Measurements from ENCODE around the gene SLC2A13.

The SLC2A13 gene

GRCh38 chr12:40015345-40015744 lies 90.5 kb downstream of the SLC2A13 start:
- no peak overlapping the region for H3K4me3 Mint-ChIP-seq
- H3K4me1 Mint-ChIP-seq (ENCODE audit: low read depth): peaks cover 11% of the 10 kb centered on the region
- H3K36me3 Mint-ChIP-seq (ENCODE audit: low read depth): no peaks in the 10 kb centered on the region
- H3K27me3 Mint-ChIP-seq (ENCODE audit: low read depth): no peaks in the 10 kb centered on the region
- no peaks in the 10 kb centered on the region for H3K9me3 Mint-ChIP-seq
- no peak overlapping the region for H3K27ac Mint-ChIP-seq
- DNase-seq (ENCODE audit: low spot score): no peak

DNA sequence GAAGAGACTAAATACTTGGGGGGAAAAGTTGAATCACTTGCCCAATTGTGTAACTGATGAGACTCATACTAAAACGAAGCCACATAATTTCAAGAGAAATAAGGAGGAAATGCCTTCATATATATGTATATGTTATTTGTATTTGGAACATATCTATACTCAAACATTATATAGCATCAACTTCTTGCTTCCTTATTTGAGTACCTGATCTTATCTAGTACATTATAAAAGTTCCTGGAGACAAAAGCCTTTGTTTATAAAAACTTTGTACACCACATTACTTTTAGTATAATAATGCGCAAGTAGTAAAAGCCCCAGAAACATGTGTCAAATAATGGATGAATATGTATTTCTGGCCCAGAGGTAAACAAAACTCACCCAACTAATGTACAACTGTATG lies 92.0 kb downstream of the SLC2A13 start:
- no peaks in the 10 kb centered on the region for H3K27me3 Mint-ChIP-seq (ENCODE audit: low read depth)
- H3K4me3 Mint-ChIP-seq: no peak overlapping the region
- no peaks in the 10 kb centered on the region for H3K36me3 Mint-ChIP-seq (ENCODE audit: low read depth)
- no peaks in the 10 kb centered on the region for H3K9me3 Mint-ChIP-seq
- no peak overlapping the region for H3K27ac Mint-ChIP-seq
- no peak for DNase-seq (ENCODE audit: low spot score)
- H3K4me1 Mint-ChIP-seq (ENCODE audit: low read depth): peaks cover 11% of the 10 kb centered on the region

GRCh38 chr12:40013292-40013691 lies 92.6 kb downstream of the SLC2A13 start:
- no peak for DNase-seq (ENCODE audit: low spot score)
- Mint-ChIP-seq H3K36me3 (ENCODE audit: low read depth) (no peaks in the 10 kb centered on the region), H3K27ac (no peak overlapping the region), H3K9me3 (no peaks in the 10 kb centered on the region), H3K27me3 (ENCODE audit: low read depth) (no peaks in the 10 kb centered on the region), H3K4me1 (ENCODE audit: low read depth) (peaks cover 11% of the 10 kb centered on the region), H3K4me3 (no peak overlapping the region)

DNA sequence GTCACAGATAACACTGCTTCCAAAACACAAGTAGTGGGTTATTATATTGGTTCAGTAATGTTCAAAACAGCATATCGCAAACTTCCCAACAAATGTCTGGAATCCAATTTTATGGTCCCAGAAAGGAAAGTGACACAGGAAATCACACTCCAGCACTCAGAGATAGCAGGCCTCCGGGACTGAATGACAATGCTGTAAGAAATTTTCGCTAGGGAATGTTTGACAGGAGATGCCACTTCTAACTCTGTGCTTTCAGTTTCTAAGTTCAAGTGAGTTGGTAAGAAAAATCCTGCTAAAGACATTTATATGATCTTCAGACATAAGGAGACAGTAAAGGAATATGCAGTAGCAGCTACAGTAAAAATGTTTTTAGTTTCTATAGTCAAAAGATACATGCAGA lies 93.2 kb downstream of the SLC2A13 start:
- Mint-ChIP-seq H3K4me3 (no peak overlapping the region), H3K9me3 (no peaks in the 10 kb centered on the region), H3K27ac (no peak overlapping the region), H3K4me1 (ENCODE audit: low read depth) (peaks cover 11% of the 10 kb centered on the region), H3K27me3 (ENCODE audit: low read depth) (no peaks in the 10 kb centered on the region), H3K36me3 (ENCODE audit: low read depth) (no peaks in the 10 kb centered on the region)
- no peak for DNase-seq (ENCODE audit: low spot score)

GRCh38 chr12:40011775-40012129 lies 94.1 kb downstream of the SLC2A13 start:
- no peaks in the 10 kb centered on the region for H3K27me3 Mint-ChIP-seq (ENCODE audit: low read depth)
- no peak overlapping the region for H3K27ac Mint-ChIP-seq
- DNase-seq (ENCODE audit: low spot score): no peak
- H3K9me3 Mint-ChIP-seq: no peaks in the 10 kb centered on the region
- H3K4me1 Mint-ChIP-seq (ENCODE audit: low read depth): peaks cover 11% of the 10 kb centered on the region
- H3K4me3 Mint-ChIP-seq: peak overlapping the region; percentile 57
- no peaks in the 10 kb centered on the region for H3K36me3 Mint-ChIP-seq (ENCODE audit: low read depth)

GRCh38 chr12:40010899-40011774 lies 94.7 kb downstream of the SLC2A13 start:
- Mint-ChIP-seq H3K27ac (no peak overlapping the region), H3K4me1 (ENCODE audit: low read depth) (peaks cover 11% of the 10 kb centered on the region), H3K27me3 (ENCODE audit: low read depth) (no peaks in the 10 kb centered on the region), H3K36me3 (ENCODE audit: low read depth) (no peaks in the 10 kb centered on the region), H3K9me3 (no peaks in the 10 kb centered on the region), H3K4me3 (peak overlapping the region; percentile 57)
- DNase-seq (ENCODE audit: low spot score): peak; percentile 47

- H3K27ac Mint-ChIP-seq: no peak overlapping the region
- peaks cover 27% of the 10 kb centered on the region for H3K9me3 Mint-ChIP-seq
- H3K4me1 Mint-ChIP-seq (ENCODE audit: low read depth): no peaks in the 10 kb centered on the region
- H3K36me3 Mint-ChIP-seq (ENCODE audit: low read depth): peaks cover 2% of the 10 kb centered on the region
- no peak overlapping the region for H3K4me3 Mint-ChIP-seq
- no peak for DNase-seq (ENCODE audit: low spot score)
- no peaks in the 10 kb centered on the region for H3K27me3 Mint-ChIP-seq (ENCODE audit: low read depth)
Measured at GRCh38 chr12:40002178-40003169, 103.4 kb downstream of the SLC2A13 start.

DNA sequence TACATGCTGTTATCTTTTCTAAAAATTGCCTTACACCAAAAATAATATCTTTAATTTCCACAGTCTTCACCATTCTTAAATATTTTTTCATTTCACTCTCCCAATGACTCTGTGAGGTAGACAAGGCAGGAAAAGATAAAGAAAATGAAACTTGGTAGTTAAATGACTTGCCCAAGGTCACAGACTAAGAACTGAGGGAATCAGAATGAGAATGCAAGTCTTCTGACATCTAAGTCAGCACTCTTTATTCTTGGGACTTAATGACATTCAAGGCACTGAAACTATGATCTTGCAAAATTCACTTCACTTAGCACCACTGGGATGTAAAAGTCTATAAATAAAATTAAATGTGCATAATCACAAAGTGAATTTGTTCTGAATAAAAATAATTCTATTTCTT lies 104.5 kb downstream of the SLC2A13 start:
- H3K36me3 Mint-ChIP-seq (ENCODE audit: low read depth): peaks cover 2% of the 10 kb centered on the region
- H3K27me3 Mint-ChIP-seq (ENCODE audit: low read depth): no peaks in the 10 kb centered on the region
- H3K4me1 Mint-ChIP-seq (ENCODE audit: low read depth): no peaks in the 10 kb centered on the region
- DNase-seq (ENCODE audit: low spot score): no peak
- H3K27ac Mint-ChIP-seq: no peak overlapping the region
- peaks cover 27% of the 10 kb centered on the region for H3K9me3 Mint-ChIP-seq
- no peak overlapping the region for H3K4me3 Mint-ChIP-seq

DNA sequence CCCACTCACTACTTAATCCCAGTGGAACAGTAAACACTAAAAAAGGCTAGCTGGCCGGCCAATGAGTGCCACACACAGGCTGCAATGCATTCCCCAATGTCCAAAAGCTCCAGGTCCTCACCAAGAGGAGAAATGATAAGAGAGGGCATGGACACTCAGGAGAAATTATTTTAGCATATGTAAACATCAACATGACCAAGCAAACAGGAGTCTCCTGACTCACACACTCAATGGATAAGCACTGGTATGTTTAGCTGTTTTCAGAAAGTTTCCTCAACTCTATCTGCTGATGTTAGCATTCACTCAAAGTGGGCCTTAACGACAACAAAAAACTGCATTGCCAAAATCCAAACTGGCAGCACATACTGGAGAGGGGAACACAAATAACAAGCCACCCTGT lies 105.0 kb downstream of the SLC2A13 start:
- H3K4me3 Mint-ChIP-seq: no peak overlapping the region
- peaks cover 2% of the 10 kb centered on the region for H3K36me3 Mint-ChIP-seq (ENCODE audit: low read depth)
- peaks cover 27% of the 10 kb centered on the region for H3K9me3 Mint-ChIP-seq
- no peaks in the 10 kb centered on the region for H3K4me1 Mint-ChIP-seq (ENCODE audit: low read depth)
- no peak overlapping the region for H3K27ac Mint-ChIP-seq
- H3K27me3 Mint-ChIP-seq (ENCODE audit: low read depth): no peaks in the 10 kb centered on the region
- no peak for DNase-seq (ENCODE audit: low spot score)

DNA sequence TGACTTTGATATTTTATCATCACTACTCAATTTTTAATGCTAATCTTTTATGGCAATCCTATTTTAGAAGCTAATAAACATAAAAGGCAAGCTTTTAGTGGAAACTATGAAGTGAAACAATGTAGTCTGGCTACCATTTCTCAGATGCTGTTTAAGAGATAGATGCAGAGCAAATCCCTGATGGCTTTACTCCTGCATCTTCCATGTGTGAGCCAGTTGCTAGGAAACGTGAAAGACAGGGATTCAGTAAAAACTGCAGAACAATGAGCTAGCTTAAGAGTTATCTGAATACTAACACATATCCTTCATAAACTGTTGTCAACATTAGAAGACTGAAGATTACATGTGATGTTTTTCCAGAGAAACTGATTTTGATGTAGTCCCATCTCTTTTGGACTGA lies 112.6 kb downstream of the SLC2A13 start:
- Mint-ChIP-seq H3K27me3 (ENCODE audit: low read depth) (no peaks in the 10 kb centered on the region), H3K4me3 (no peak overlapping the region), H3K27ac (no peak overlapping the region), H3K9me3 (peaks cover 4% of the 10 kb centered on the region), H3K4me1 (ENCODE audit: low read depth) (no peaks in the 10 kb centered on the region), H3K36me3 (ENCODE audit: low read depth) (no peaks in the 10 kb centered on the region)
- DNase-seq (ENCODE audit: low spot score): no peak

- Mint-ChIP-seq H3K36me3 (ENCODE audit: low read depth) (no peaks in the 10 kb centered on the region), H3K4me3 (no peak overlapping the region), H3K27ac (no peak overlapping the region), H3K4me1 (ENCODE audit: low read depth) (no peaks in the 10 kb centered on the region), H3K27me3 (ENCODE audit: low read depth) (no peaks in the 10 kb centered on the region), H3K9me3 (no peaks in the 10 kb centered on the region)
- peak; percentile 15 for DNase-seq (ENCODE audit: low spot score)
Measured at GRCh38 chr12:39990122-39991101, 115.5 kb downstream of the SLC2A13 start.

DNA sequence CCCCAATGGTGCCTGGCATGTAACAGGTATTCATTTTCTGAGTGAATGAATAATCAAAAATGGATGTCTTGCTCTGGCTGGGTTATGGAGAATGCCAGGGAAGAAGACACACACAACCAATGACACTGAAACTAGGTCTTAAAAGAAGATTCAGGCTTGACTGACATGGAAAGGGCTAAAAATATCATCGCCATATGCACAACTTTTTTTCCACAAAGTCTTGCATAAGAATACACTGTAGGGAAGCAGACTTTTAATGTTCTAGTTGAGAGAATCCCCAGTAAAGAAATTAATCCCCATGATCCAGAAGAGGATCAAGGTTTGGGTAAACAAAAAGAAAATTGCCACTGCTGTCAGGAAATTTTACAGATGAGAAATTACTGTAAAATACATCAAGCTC lies 116.4 kb downstream of the SLC2A13 start:
- H3K27ac Mint-ChIP-seq: no peak overlapping the region
- DNase-seq (ENCODE audit: low spot score): no peak
- no peaks in the 10 kb centered on the region for H3K27me3 Mint-ChIP-seq (ENCODE audit: low read depth)
- H3K9me3 Mint-ChIP-seq: no peaks in the 10 kb centered on the region
- no peaks in the 10 kb centered on the region for H3K36me3 Mint-ChIP-seq (ENCODE audit: low read depth)
- H3K4me3 Mint-ChIP-seq: no peak overlapping the region
- H3K4me1 Mint-ChIP-seq (ENCODE audit: low read depth): no peaks in the 10 kb centered on the region

- Mint-ChIP-seq H3K4me1 (ENCODE audit: low read depth) (no peaks in the 10 kb centered on the region), H3K36me3 (ENCODE audit: low read depth) (no peaks in the 10 kb centered on the region), H3K9me3 (no peaks in the 10 kb centered on the region), H3K4me3 (no peak overlapping the region), H3K27me3 (ENCODE audit: low read depth) (no peaks in the 10 kb centered on the region), H3K27ac (no peak overlapping the region)
- no peak for DNase-seq (ENCODE audit: low spot score)
Measured at GRCh38 chr12:39988574-39988973, 117.3 kb downstream of the SLC2A13 start.

Measured in T-helper 2 cell treated with Interferon-gamma antibody and Interleukin-4, amounts not matched to agents 5 μg/mL and 100 μg/mL, for 36 hours (primary cell).